Effector memory CD4-positive, alpha-beta T cell (primary cell): ENCODE results near the gene RUNDC3A.
"Not testable (repeated sequence)": the region's sequence is repeated elsewhere in the genome, so short reads cannot be mapped to it uniquely, and the experiment has no call there.

Source experiments
- DNase-seq, 3 donors: peaks; one replicate each; pipeline ENCODE4 v3.0.0-alpha.2; 2020
- H3K27ac ChIP-seq: 2 replicates; pipeline ENCODE4 v1.7.0; 2013; ENCODE audit warnings: mild to moderate bottlenecking, low read length, moderate library complexity; ENCODE audit not compliant: insufficient read depth, poor library complexity, severe bottlenecking
- H3K27me3 ChIP-seq: replicated peaks from 2 replicates; pipeline ENCODE4 v1.7.0; 2013; ENCODE audit warnings: mild to moderate bottlenecking, low read length; ENCODE audit not compliant: insufficient read depth, control insufficient read depth, poor library complexity, severe bottlenecking
- H3K36me3 ChIP-seq: 2 replicates; pipeline ENCODE4 v1.7.0; 2013; ENCODE audit warnings: mild to moderate bottlenecking, low read length, moderate library complexity; ENCODE audit not compliant: control insufficient read depth, insufficient read depth
- H3K4me1 ChIP-seq: 2 replicates; pipeline ENCODE4 v1.7.0; 2013; ENCODE audit warnings: low read length, mild to moderate bottlenecking; ENCODE audit not compliant: control insufficient read depth, insufficient read depth, poor library complexity, severe bottlenecking
- H3K4me3 ChIP-seq: 2 replicates; pipeline ENCODE4 v1.7.0; 2013; ENCODE audit warnings: low read length, low read depth, mild to moderate bottlenecking; ENCODE audit not compliant: insufficient read depth, poor library complexity, severe bottlenecking
- H3K9me3 ChIP-seq: 2 replicates; pipeline ENCODE4 v1.7.0; 2013; ENCODE audit warnings: mild to moderate bottlenecking, low read length, moderate library complexity; ENCODE audit not compliant: control insufficient read depth

RUNDC3A gene

GRCh38 chr17:44340553-44340952 lies 32.2 kb downstream of the RUNDC3A start:
- H3K4me3 ChIP-seq, H3K9me3 ChIP-seq, H3K27ac ChIP-seq, DNase-seq, H3K4me1 ChIP-seq, H3K27me3 ChIP-seq, H3K36me3 ChIP-seq: not testable (repeated sequence)

- Histone ChIP-seq H3K36me3 (no peaks in the 10 kb centered on the region), H3K9me3 (no peaks in the 10 kb centered on the region), H3K27me3 (no peaks in the 10 kb centered on the region), H3K27ac (no peak overlapping the region), H3K4me1 (peaks cover 6% of the 10 kb centered on the region), H3K4me3 (no peak overlapping the region)
- DNase-seq, result no peak
Observed at GRCh38 chr17:44343510-44344209, 35.3 kb downstream of the RUNDC3A start.

GRCh38 chr17:44344939-44345453 lies 36.6 kb downstream of the RUNDC3A start, which contains the start of gene GRN:
Gene GRN, plus strand, starts transcription at chr17:44345302. Its CDS starts 3,863 bp downstream, at chr17:44349165.
- peaks cover 6% of the 10 kb centered on the region for H3K4me1 ChIP-seq
- H3K9me3 ChIP-seq, result no peaks in the 10 kb centered on the region
- peak within 1 kb of the TSS; percentile 57 for H3K27ac ChIP-seq
- peak within 1 kb of the TSS; percentile 65 for H3K4me3 ChIP-seq
- H3K36me3 ChIP-seq, result no peaks in the 10 kb centered on the region
- peak; percentile 65 to 80 (median 76) for DNase-seq
- H3K27me3 ChIP-seq, result no peaks in the 10 kb centered on the region

- Histone ChIP-seq H3K4me3 (peak overlapping the region; percentile 65), H3K36me3 (no peaks in the 10 kb centered on the region), H3K27me3 (no peaks in the 10 kb centered on the region), H3K9me3 (no peaks in the 10 kb centered on the region), H3K4me1 (peaks cover 6% of the 10 kb centered on the region), H3K27ac (peak overlapping the region; percentile 57)
- DNase-seq, result peak in 1 of 3 donors; percentile 26
Observed at GRCh38 chr17:44345454-44346026, 37.1 kb downstream of the RUNDC3A start.

- peak overlapping the region; percentile 65 for H3K4me3 ChIP-seq
- no peaks in the 10 kb centered on the region for H3K36me3 ChIP-seq
- DNase-seq, result no peak
- H3K4me1 ChIP-seq, result peaks cover 6% of the 10 kb centered on the region
- H3K27ac ChIP-seq, result peak overlapping the region; percentile 57
- no peaks in the 10 kb centered on the region for H3K27me3 ChIP-seq
- H3K9me3 ChIP-seq, result no peaks in the 10 kb centered on the region
Observed at GRCh38 chr17:44346064-44346844, 37.9 kb downstream of the RUNDC3A start.

- not testable (repeated sequence) for H3K9me3 ChIP-seq, H3K27ac ChIP-seq, H3K4me1 ChIP-seq, H3K4me3 ChIP-seq, H3K27me3 ChIP-seq, H3K36me3 ChIP-seq, DNase-seq
Observed at GRCh38 chr17:44347206-44348055, 39.0 kb downstream of the RUNDC3A start.

- Histone ChIP-seq H3K36me3 (peaks cover 7% of the 10 kb centered on the region), H3K27ac (no peak overlapping the region), H3K4me3 (no peak overlapping the region), H3K9me3 (no peaks in the 10 kb centered on the region), H3K4me1 (peaks cover 6% of the 10 kb centered on the region), H3K27me3 (no peaks in the 10 kb centered on the region)
- DNase-seq, result no peak
Observed at GRCh38 chr17:44348234-44348987, 40.0 kb downstream of the RUNDC3A start.

GRCh38 chr17:44348988-44349364 lies 40.6 kb downstream of the RUNDC3A start:
- Histone ChIP-seq H3K27ac (no peak overlapping the region), H3K27me3 (no peaks in the 10 kb centered on the region), H3K9me3 (no peaks in the 10 kb centered on the region), H3K4me3 (no peak overlapping the region), H3K4me1 (peaks cover 6% of the 10 kb centered on the region), H3K36me3 (peaks cover 7% of the 10 kb centered on the region)
- no peak for DNase-seq

GRCh38 chr17:44349553-44350070 lies 41.2 kb downstream of the RUNDC3A start:
- Histone ChIP-seq H3K36me3 (peaks cover 7% of the 10 kb centered on the region), H3K4me1 (peaks cover 6% of the 10 kb centered on the region), H3K27ac (no peak overlapping the region), H3K9me3 (no peaks in the 10 kb centered on the region), H3K4me3 (no peak overlapping the region), H3K27me3 (no peaks in the 10 kb centered on the region)
- DNase-seq, result no peak
